Stimulated activated naive CD8-positive, alpha-beta T cell treated with anti-CD3 and anti-CD28 coated beads, Interleukin-15, Interleukin-2, amounts not matched to agents 100 ng/mL and 50 ng/mL, for 24 hours (primary cell): ENCODE data around the gene KCNIP1.
A peak's percentile ranks its signal among the peaks of the same experiment; 100 is the strongest.

Source experiments
- H3K27ac Mint-ChIP-seq: one replicate; pipeline ENCODE4 v1.8.0; 2021; ENCODE audit warnings: mild to moderate bottlenecking, mixed read lengths
- H3K27me3 Mint-ChIP-seq: one replicate; pipeline ENCODE4 v1.8.0; 2021; ENCODE audit warnings: mixed read lengths
- H3K36me3 Mint-ChIP-seq: one replicate; pipeline ENCODE4 v1.8.0; 2021; ENCODE audit warnings: low read depth, mixed read lengths
- H3K4me1 Mint-ChIP-seq: one replicate; pipeline ENCODE4 v1.8.0; 2021; ENCODE audit warnings: low read depth, mixed read lengths
- H3K4me3 Mint-ChIP-seq: one replicate; pipeline ENCODE4 v1.8.0; 2021; ENCODE audit warnings: mild to moderate bottlenecking, mixed read lengths
- H3K9me3 Mint-ChIP-seq: one replicate; pipeline ENCODE4 v1.8.0; 2021; ENCODE audit warnings: mixed read lengths

KCNIP1 gene

GRCh38 chr5:170596482-170597044 lies 92.7 kb downstream of the KCNIP1 start:
- Mint-ChIP-seq H3K4me3 (no peak overlapping the region), H3K9me3 (no peaks in the 10 kb centered on the region), H3K27me3 (peaks cover 26% of the 10 kb centered on the region), H3K4me1 (peaks cover 31% of the 10 kb centered on the region), H3K36me3 (no peaks in the 10 kb centered on the region), H3K27ac (peak overlapping the region; percentile 22)

- no peak overlapping the region for H3K27ac Mint-ChIP-seq
- no peaks in the 10 kb centered on the region for H3K36me3 Mint-ChIP-seq
- peaks cover 31% of the 10 kb centered on the region for H3K4me1 Mint-ChIP-seq
- peaks cover 26% of the 10 kb centered on the region for H3K27me3 Mint-ChIP-seq
- no peaks in the 10 kb centered on the region for H3K9me3 Mint-ChIP-seq
- H3K4me3 Mint-ChIP-seq = no peak overlapping the region
These were observed 93.4 kb downstream of the KCNIP1 start for GRCh38 chr5:170597109-170597751.

- H3K27me3 Mint-ChIP-seq = peaks cover 25% of the 10 kb centered on the region
- no peaks in the 10 kb centered on the region for H3K9me3 Mint-ChIP-seq
- peak overlapping the region; percentile 52 for H3K27ac Mint-ChIP-seq
- no peaks in the 10 kb centered on the region for H3K36me3 Mint-ChIP-seq
- H3K4me1 Mint-ChIP-seq = peaks cover 31% of the 10 kb centered on the region
- H3K4me3 Mint-ChIP-seq = no peak overlapping the region
These were observed 94.1 kb downstream of the KCNIP1 start for GRCh38 chr5:170597872-170598271.

- Mint-ChIP-seq H3K36me3 (no peaks in the 10 kb centered on the region), H3K9me3 (no peaks in the 10 kb centered on the region), H3K27ac (no peak overlapping the region), H3K27me3 (peaks cover 31% of the 10 kb centered on the region), H3K4me3 (no peak overlapping the region), H3K4me1 (peaks cover 31% of the 10 kb centered on the region)
These were observed 95.9 kb downstream of the KCNIP1 start for GRCh38 chr5:170599756-170600155.

- Mint-ChIP-seq H3K27ac (no peak overlapping the region), H3K36me3 (no peaks in the 10 kb centered on the region), H3K4me1 (peaks cover 26% of the 10 kb centered on the region), H3K9me3 (no peaks in the 10 kb centered on the region), H3K4me3 (no peak overlapping the region), H3K27me3 (peaks cover 27% of the 10 kb centered on the region)
These were observed 97.8 kb downstream of the KCNIP1 start for GRCh38 chr5:170601619-170602018.

- Mint-ChIP-seq H3K36me3 (no peaks in the 10 kb centered on the region), H3K27me3 (peaks cover 34% of the 10 kb centered on the region), H3K9me3 (no peaks in the 10 kb centered on the region), H3K27ac (no peak overlapping the region), H3K4me3 (no peak overlapping the region), H3K4me1 (peaks cover 11% of the 10 kb centered on the region)
These were observed 99.3 kb downstream of the KCNIP1 start for GRCh38 chr5:170603109-170603508.

GRCh38 chr5:170603578-170604565 lies 100.1 kb downstream of the KCNIP1 start:
- no peaks in the 10 kb centered on the region for H3K36me3 Mint-ChIP-seq
- H3K4me3 Mint-ChIP-seq = no peak overlapping the region
- H3K27ac Mint-ChIP-seq = no peak overlapping the region
- no peaks in the 10 kb centered on the region for H3K9me3 Mint-ChIP-seq
- peaks cover 34% of the 10 kb centered on the region for H3K27me3 Mint-ChIP-seq
- peaks cover 3% of the 10 kb centered on the region for H3K4me1 Mint-ChIP-seq

- no peak overlapping the region for H3K27ac Mint-ChIP-seq
- H3K4me1 Mint-ChIP-seq = no peaks in the 10 kb centered on the region
- H3K9me3 Mint-ChIP-seq = no peaks in the 10 kb centered on the region
- H3K4me3 Mint-ChIP-seq = no peak overlapping the region
- peaks cover 17% of the 10 kb centered on the region for H3K27me3 Mint-ChIP-seq
- no peaks in the 10 kb centered on the region for H3K36me3 Mint-ChIP-seq
These were observed 103.1 kb downstream of the KCNIP1 start for GRCh38 chr5:170606941-170607340.

- Mint-ChIP-seq H3K4me1 (no peaks in the 10 kb centered on the region), H3K27ac (no peak overlapping the region), H3K4me3 (no peak overlapping the region), H3K9me3 (no peaks in the 10 kb centered on the region), H3K27me3 (peaks cover 11% of the 10 kb centered on the region), H3K36me3 (no peaks in the 10 kb centered on the region)
These were observed 107.8 kb downstream of the KCNIP1 start for GRCh38 chr5:170611449-170612090.

- Mint-ChIP-seq H3K4me1 (no peaks in the 10 kb centered on the region), H3K9me3 (no peaks in the 10 kb centered on the region), H3K36me3 (no peaks in the 10 kb centered on the region), H3K27me3 (peaks cover 4% of the 10 kb centered on the region), H3K4me3 (no peak overlapping the region), H3K27ac (no peak overlapping the region)
These were observed 108.4 kb downstream of the KCNIP1 start for GRCh38 chr5:170612256-170612678.

GRCh38 chr5:170614065-170614490 lies 110.3 kb downstream of the KCNIP1 start:
- Mint-ChIP-seq H3K27me3 (peaks cover 8% of the 10 kb centered on the region), H3K4me1 (no peaks in the 10 kb centered on the region), H3K9me3 (no peaks in the 10 kb centered on the region), H3K27ac (no peak overlapping the region), H3K36me3 (no peaks in the 10 kb centered on the region), H3K4me3 (no peak overlapping the region)

GRCh38 chr5:170614720-170615119 lies 110.9 kb downstream of the KCNIP1 start:
- Mint-ChIP-seq H3K4me3 (no peak overlapping the region), H3K36me3 (no peaks in the 10 kb centered on the region), H3K27me3 (peaks cover 8% of the 10 kb centered on the region), H3K9me3 (no peaks in the 10 kb centered on the region), H3K4me1 (no peaks in the 10 kb centered on the region), H3K27ac (no peak overlapping the region)

- H3K27me3 Mint-ChIP-seq = peaks cover 8% of the 10 kb centered on the region
- H3K4me3 Mint-ChIP-seq = no peak overlapping the region
- H3K36me3 Mint-ChIP-seq = no peaks in the 10 kb centered on the region
- H3K9me3 Mint-ChIP-seq = no peaks in the 10 kb centered on the region
- H3K27ac Mint-ChIP-seq = no peak overlapping the region
- H3K4me1 Mint-ChIP-seq = no peaks in the 10 kb centered on the region
These were observed 114.0 kb downstream of the KCNIP1 start for GRCh38 chr5:170617533-170618490.

- no peaks in the 10 kb centered on the region for H3K36me3 Mint-ChIP-seq
- H3K9me3 Mint-ChIP-seq = no peaks in the 10 kb centered on the region
- H3K4me3 Mint-ChIP-seq = no peak overlapping the region
- no peaks in the 10 kb centered on the region for H3K4me1 Mint-ChIP-seq
- no peak overlapping the region for H3K27ac Mint-ChIP-seq
- peaks cover 10% of the 10 kb centered on the region for H3K27me3 Mint-ChIP-seq
These were observed 116.0 kb downstream of the KCNIP1 start for GRCh38 chr5:170619869-170620268.
